Ascending aorta (tissue), 2 donors: ENCODE measurements around the gene ZNF181. TPM values are rescaled to one million over a fixed set of nuclear protein-coding genes. Genes with fewer than 3 reads are reported as not detected.
"Not testable (repeated sequence)": the region's sequence is repeated elsewhere in the genome, so short reads cannot be mapped to it uniquely, and the experiment has no call there.

Experiments used
- DNase-seq, 2 donors: peaks; one replicate each; pipeline ENCODE4 v3.0.0-alpha.2; 2019; ENCODE audit warnings: low spot score in 2 of 2
- H3K27ac ChIP-seq, 2 donors: fragments of 200-600 bp; sonication (generic); one replicate each; pipeline ENCODE4 v1.5.1; 2016 to 2017; ENCODE audit warnings: mild to moderate bottlenecking in 1 of 2
- H3K27me3 ChIP-seq: fragments of 200-600 bp; sonication (generic); one replicate; pipeline ENCODE4 v1.5.1; 2017
- H3K36me3 ChIP-seq, 2 donors: fragments of 200-600 bp; sonication (generic); one replicate each; pipeline ENCODE4 v1.5.1; 2016
- H3K4me1 ChIP-seq, 2 donors: fragments of 200-600 bp; sonication (generic); one replicate each; pipeline ENCODE4 v1.5.1; 2016 to 2017; ENCODE audit warnings: mild to moderate bottlenecking in 1 of 2
- H3K4me3 ChIP-seq, 2 donors: fragments of 200-600 bp; sonication (generic); one replicate each; pipeline ENCODE4 v1.5.1; 2016 to 2017; ENCODE audit warnings: mild to moderate bottlenecking in 1 of 2
- H3K9me3 ChIP-seq, 2 donors: fragments of 200-600 bp; sonication (generic); one replicate each; pipeline ENCODE4 v1.5.1; 2016
- intact Hi-C: fragments of 100-400 bp; cut with DNase I; formaldehyde crosslinking; loops from one replicate; pipeline ENCODE4 v1.15.1; 2023
- total RNA-seq: library from RNA; depleted of rRNA; stranded (reverse); fragments of >200 nt; gene quantifications from one replicate; pipeline ENCODE4 v1.1.0, GENCODE V29; 2016
- TF ChIP-seq, protein P1 (sequence below), 3 experiments: fragments of 200-600 bp in 2 of 3; fragments of 450-650 bp in 1 of 3; sonication (generic) in 2 of 3; IDR thresholded peaks; one replicate each; pipeline ENCODE4 v1.5.1; 2016 to 2019; ENCODE audit warnings: antibody characterized with exemption in 3 of 3, mild to moderate bottlenecking in 1 of 3, moderate library complexity in 1 of 3

Gene ZNF181
- total RNA-seq = 1.9 TPM

DNA sequence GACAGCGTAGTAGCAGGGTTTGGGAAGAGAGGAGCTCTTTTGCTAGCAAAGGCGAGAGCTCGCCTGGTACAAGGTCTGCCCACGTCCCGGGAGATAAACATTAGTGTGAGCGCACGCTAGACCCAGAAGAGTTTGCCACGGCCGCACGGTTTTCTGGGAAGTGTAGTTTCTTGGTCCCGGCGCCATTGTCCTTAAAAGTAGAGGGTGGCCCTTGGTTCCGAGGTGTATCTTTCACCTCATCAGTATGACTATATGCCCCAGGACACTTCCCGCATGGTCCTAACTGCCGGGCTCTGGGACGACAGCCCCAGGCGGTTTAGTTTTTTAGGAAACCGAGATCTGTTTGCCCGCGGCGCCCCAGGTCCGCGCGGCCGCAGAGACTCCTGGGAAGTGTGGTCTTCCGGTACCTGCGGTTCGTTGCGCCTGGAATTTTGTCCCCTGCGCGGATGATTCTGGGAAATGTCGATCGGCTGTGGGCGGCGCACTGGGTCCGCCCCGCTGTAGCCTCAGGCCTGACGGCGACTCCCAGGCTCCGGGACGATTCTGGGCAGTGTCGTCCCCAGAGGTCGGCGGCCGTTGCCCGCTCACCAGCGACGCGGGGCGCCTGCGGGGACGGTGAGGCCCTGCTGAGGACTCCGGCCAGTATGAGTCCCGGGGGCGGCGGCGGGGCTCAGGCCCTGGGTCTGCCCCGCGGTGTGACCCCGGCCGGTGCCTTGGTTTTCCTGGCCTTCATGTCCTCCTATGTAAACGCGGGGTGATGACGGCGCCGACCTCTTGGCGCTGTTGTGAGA is at the start of gene ZNF181:
ZNF181 (plus strand) TSS at position 498 of the 791 bp plus-strand sequence. CDS start 795 bp downstream, outside the sequence.
- intact Hi-C loops = loop anchor here (1.0 kb wide), 2 partner anchors 39 to 57 kb away; partner anchors contain the start of genes SCGB2B2, ZNF302 and ZNF599
- TF ChIP-seq, protein P1, sequence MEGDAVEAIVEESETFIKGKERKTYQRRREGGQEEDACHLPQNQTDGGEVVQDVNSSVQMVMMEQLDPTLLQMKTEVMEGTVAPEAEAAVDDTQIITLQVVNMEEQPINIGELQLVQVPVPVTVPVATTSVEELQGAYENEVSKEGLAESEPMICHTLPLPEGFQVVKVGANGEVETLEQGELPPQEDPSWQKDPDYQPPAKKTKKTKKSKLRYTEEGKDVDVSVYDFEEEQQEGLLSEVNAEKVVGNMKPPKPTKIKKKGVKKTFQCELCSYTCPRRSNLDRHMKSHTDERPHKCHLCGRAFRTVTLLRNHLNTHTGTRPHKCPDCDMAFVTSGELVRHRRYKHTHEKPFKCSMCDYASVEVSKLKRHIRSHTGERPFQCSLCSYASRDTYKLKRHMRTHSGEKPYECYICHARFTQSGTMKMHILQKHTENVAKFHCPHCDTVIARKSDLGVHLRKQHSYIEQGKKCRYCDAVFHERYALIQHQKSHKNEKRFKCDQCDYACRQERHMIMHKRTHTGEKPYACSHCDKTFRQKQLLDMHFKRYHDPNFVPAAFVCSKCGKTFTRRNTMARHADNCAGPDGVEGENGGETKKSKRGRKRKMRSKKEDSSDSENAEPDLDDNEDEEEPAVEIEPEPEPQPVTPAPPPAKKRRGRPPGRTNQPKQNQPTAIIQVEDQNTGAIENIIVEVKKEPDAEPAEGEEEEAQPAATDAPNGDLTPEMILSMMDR (IDR thresholded peaks at IDR 0.05) = no peak
- Histone ChIP-seq H3K27ac (peak within 1 kb of the TSS; percentile 97 to 98), H3K36me3 (peaks cover 22 to 36% of the 10 kb centered on the region in 2 donors), H3K4me3 (peak within 1 kb of the TSS; percentile 62 to 94), H3K27me3 (no peaks in the 10 kb centered on the region), H3K9me3 (peaks cover 18 to 25% of the 10 kb centered on the region in 2 donors), H3K4me1 (peaks cover 9 to 22% of the 10 kb centered on the region in 2 donors)
- DNase-seq = peak; percentile 42 to 94

DNA sequence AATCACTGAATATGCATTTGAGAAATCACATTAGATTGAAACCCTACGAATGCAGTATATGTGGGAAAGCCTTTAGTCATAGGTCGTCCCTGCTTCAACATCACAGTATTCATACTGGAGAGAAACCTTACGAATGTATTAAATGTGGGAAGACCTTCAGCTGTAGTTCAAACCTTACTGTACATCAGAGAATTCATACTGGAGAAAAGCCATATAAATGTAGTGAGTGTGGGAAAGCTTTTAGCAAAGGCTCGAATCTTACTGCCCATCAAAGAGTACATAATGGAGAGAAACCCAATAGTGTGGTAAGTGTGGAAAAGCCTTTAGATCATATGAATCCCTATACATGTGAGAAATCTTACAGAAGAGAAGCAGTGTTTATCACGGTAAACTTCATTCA is 48.8 kb upstream of the ZNF181 start:
- H3K27me3 ChIP-seq, H3K4me3 ChIP-seq, H3K27ac ChIP-seq, H3K4me1 ChIP-seq, DNase-seq, intact Hi-C loops: not testable (repeated sequence)
- Histone ChIP-seq H3K9me3 (peaks cover 53 to 96% of the 10 kb centered on the region in 2 donors), H3K36me3 (peaks cover 31 to 47% of the 10 kb centered on the region in 2 donors)

DNA sequence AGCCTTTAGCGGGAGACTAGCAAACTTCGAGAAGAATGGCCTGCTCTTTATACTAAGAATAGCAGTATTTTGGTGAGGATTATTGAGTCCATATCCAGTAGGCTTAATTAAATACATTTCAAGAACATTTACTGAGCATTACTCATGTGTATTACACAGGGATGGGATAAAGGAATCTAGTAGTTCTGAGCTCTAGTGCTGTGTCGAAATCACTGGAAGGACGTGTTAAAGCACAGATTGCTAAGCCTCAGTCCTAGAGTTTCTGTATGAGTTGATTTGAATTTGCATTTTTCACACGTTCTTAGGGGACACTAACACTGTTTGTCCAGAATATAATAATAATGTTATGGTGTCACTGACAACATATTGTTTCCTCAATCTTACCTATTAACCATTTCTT is 47.6 kb upstream of the ZNF181 start:
- Histone ChIP-seq H3K9me3 (peaks cover 46 to 85% of the 10 kb centered on the region in 2 donors), H3K36me3 (peaks cover 27 to 35% of the 10 kb centered on the region in 2 donors), H3K27ac (no peak overlapping the region), H3K4me1 (no peaks in the 10 kb centered on the region), H3K27me3 (no peaks in the 10 kb centered on the region), H3K4me3 (no peak overlapping the region)
- intact Hi-C loops = no loop called here
- no peak for DNase-seq
- TF ChIP-seq, protein P1 (IDR thresholded peaks at IDR 0.05) = no peak

DNA sequence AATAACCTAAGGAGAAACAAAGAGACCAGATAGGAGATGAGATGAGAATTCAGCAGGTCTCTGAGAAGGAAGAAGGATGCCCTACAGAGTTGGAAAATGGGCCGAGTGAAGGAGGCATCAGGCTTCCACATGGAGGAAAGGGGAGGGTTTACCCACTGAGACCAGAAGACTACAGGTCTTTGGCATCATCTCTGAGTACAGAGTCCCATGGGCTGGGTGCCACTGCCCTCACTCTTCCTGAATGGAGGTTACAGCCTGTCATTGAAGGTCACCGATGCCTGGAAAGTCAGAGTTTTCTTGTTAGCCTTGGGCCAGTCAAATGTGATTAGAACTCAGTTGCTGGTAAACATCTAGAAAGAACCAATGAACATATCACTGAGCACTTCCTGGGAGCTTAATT is 46.7 kb upstream of the ZNF181 start:
- no peaks in the 10 kb centered on the region for H3K4me1 ChIP-seq
- H3K27ac ChIP-seq = no peak overlapping the region
- no peak overlapping the region for H3K4me3 ChIP-seq
- intact Hi-C loops = no loop called here
- no peaks in the 10 kb centered on the region for H3K27me3 ChIP-seq
- TF ChIP-seq, protein P1 (IDR thresholded peaks at IDR 0.05) = no peak
- peaks cover 22 to 26% of the 10 kb centered on the region in 2 donors for H3K36me3 ChIP-seq
- H3K9me3 ChIP-seq = peaks cover 42 to 80% of the 10 kb centered on the region in 2 donors
- DNase-seq = no peak

DNA sequence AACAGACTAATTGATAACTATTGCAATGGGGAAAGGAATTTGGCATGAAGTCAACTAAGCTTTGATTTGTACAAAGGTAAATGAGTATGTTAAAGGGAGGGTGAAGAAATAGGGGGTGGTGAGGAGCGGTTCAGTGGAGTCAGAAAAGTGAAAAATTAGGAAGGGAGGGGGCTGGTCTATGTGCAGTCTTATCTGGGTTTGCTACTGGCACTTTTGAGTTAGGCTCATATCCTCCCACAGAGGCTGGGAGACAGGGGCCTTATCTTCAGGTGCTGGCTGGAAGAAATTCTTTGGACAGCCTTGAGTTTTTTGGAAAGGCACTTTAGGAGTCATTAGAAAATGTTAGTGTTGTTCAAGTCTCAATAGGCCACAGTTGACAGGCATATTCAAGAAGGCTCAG is 45.5 kb upstream of the ZNF181 start:
- peaks cover 36 to 67% of the 10 kb centered on the region in 2 donors for H3K9me3 ChIP-seq
- intact Hi-C loops = no loop called here
- no peak overlapping the region for H3K4me3 ChIP-seq
- H3K27ac ChIP-seq = no peak overlapping the region
- no peaks in the 10 kb centered on the region for H3K4me1 ChIP-seq
- TF ChIP-seq, protein P1 (IDR thresholded peaks at IDR 0.05) = no peak
- no peaks in the 10 kb centered on the region for H3K27me3 ChIP-seq
- no peak for DNase-seq
- peaks cover 10 to 14% of the 10 kb centered on the region in 2 donors for H3K36me3 ChIP-seq

DNA sequence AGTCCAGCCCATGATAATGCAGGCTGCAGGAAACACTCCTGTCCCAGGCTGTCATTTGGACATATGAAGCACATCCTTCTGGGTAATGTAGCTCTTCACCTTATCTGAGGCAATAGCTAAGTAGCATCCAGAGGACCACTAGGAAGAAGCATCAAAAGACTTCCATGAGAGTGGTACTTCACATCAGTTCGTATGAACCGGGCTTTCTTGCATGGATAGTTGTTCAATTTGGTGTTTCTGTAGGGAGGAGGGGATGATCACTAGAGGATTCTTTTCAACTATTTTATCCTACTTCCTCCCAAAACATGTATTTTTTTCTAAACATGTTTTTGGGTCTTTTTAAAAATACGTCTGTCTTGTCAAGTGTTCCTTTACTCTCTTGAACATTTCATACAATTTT is 43.7 kb upstream of the ZNF181 start:
- TF ChIP-seq, protein P1 (IDR thresholded peaks at IDR 0.05) = no peak
- Histone ChIP-seq H3K4me3 (no peak overlapping the region), H3K36me3 (no peaks in the 10 kb centered on the region), H3K9me3 (peaks cover 26 to 49% of the 10 kb centered on the region in 2 donors), H3K27ac (no peak overlapping the region), H3K4me1 (no peaks in the 10 kb centered on the region), H3K27me3 (no peaks in the 10 kb centered on the region)
- DNase-seq = no peak
- intact Hi-C loops = no loop called here
